Measurements from ENCODE around the gene HIRA.

- TF ChIP-seq POLR2A (IDR thresholded peaks at IDR 0.05; ENCODE audit: low read length) (no peak), RFX5 (IDR thresholded peaks at IDR 0.05) (no peak), JUN (IDR thresholded peaks at IDR 0.05) (no peak), CTCF (IDR thresholded peaks at IDR 0.05) (no peak), CEBPB (IDR thresholded peaks at IDR 0.05) (no peak), NFE2L2 (conservative IDR thresholded peaks at IDR 0.05; ENCODE audit: low read length) (no peak), ZFP36 (IDR thresholded peaks at IDR 0.05; ENCODE audit: borderline replicate concordance, partially characterized antibody) (no peak), CHD2 (IDR thresholded peaks at IDR 0.05; ENCODE audit: low read length, partially characterized antibody) (no peak)
- TF ChIP-seq, protein P1, sequence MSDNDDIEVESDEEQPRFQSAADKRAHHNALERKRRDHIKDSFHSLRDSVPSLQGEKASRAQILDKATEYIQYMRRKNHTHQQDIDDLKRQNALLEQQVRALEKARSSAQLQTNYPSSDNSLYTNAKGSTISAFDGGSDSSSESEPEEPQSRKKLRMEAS (IDR thresholded peaks at IDR 0.05) = no peak
Measured at GRCh38 chr22:19368876-19369275, 62.7 kb downstream of the HIRA start.

Data from A549 (cell line).